HG03439 (cell line): ENCODE data around the gene HSP90AA1.
"Not testable (repeated sequence)": the region's sequence is repeated elsewhere in the genome, so short reads cannot be mapped to it uniquely, and the experiment has no call there.

Source experiments
- ATAC-seq: cut with Tn5 transposase; IDR thresholded peaks from one replicate; pipeline ENCODE4 v1.9.1; 2021; ENCODE audit warnings: mild to moderate bottlenecking, moderate library complexity; ENCODE audit not compliant: unreplicated experiment

Gene HSP90AA1

GRCh38 chr14:102095231-102095870, 8.5 kb upstream of the HSP90AA1 start:
- no peak for ATAC-seq

- no peak for ATAC-seq
Observed at GRCh38 chr14:102094101-102094500, 7.3 kb upstream of the HSP90AA1 start.

GRCh38 chr14:102092806-102093205, 6.0 kb upstream of the HSP90AA1 start:
- no peak for ATAC-seq

- ATAC-seq: no peak
Observed at GRCh38 chr14:102090713-102091112, 3.9 kb upstream of the HSP90AA1 start.

- ATAC-seq: no peak
Observed at GRCh38 chr14:102089621-102090343, 2.9 kb upstream of the HSP90AA1 start.

GRCh38 chr14:102088012-102088792, 1.4 kb upstream of the HSP90AA1 start:
- ATAC-seq: no peak

- no peak for ATAC-seq
Observed at GRCh38 chr14:102087762-102088011, 843 bp upstream of the HSP90AA1 start.

GRCh38 chr14:102086709-102086971, 204 bp downstream of the HSP90AA1 start:
- ATAC-seq: no peak

- peak; percentile 33 for ATAC-seq
Observed at GRCh38 chr14:102085948-102086708, 716 bp downstream of the HSP90AA1 start.

- ATAC-seq: no peak
Observed at GRCh38 chr14:102085488-102085887, 1.4 kb downstream of the HSP90AA1 start.

GRCh38 chr14:102084931-102085330, 1.9 kb downstream of the HSP90AA1 start:
- ATAC-seq: no peak

GRCh38 chr14:102084522-102084921, 2.3 kb downstream of the HSP90AA1 start:
- ATAC-seq: not testable (repeated sequence)

GRCh38 chr14:102081231-102082080, 5.4 kb downstream of the HSP90AA1 start:
- ATAC-seq: no peak

GRCh38 chr14:102080183-102081080, 6.4 kb downstream of the HSP90AA1 start:
- ATAC-seq: no peak

GRCh38 chr14:102079700-102079979, 7.2 kb downstream of the HSP90AA1 start:
- no peak for ATAC-seq

GRCh38 chr14:102078831-102079699, 7.8 kb downstream of the HSP90AA1 start:
- ATAC-seq: no peak

GRCh38 chr14:102078361-102078791, 8.5 kb downstream of the HSP90AA1 start:
- not testable (repeated sequence) for ATAC-seq

- ATAC-seq: no peak
Observed at GRCh38 chr14:102077382-102077709, 9.5 kb downstream of the HSP90AA1 start.

GRCh38 chr14:102075155-102075554, 11.7 kb downstream of the HSP90AA1 start:
- ATAC-seq: no peak
